ENCODE measurements around the gene SBF2.

SBF2 gene

DNA sequence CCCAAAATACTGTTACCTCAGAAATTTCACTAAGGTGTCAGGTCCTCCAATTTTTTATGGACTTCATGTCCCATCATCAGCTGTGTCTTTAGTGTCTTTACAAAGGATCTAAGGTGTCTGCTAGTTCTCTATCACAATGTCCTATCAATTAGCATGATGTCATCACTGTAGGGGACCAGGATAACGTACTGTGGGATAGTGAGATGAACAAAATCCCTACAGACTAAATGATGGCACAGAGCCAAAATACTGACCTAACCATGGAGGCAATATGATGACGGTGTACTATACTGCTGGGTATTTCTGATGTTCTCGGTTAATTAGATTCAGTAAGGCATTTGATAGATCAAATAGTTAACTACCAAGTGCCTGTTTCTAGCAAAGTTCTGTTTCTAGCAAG, 82.5 kb downstream of the SBF2 start:
- no peaks in the 10 kb centered on the region for H3K27me3 ChIP-seq (ENCODE audit: control insufficient read depth, insufficient read depth, low read length)
- peaks cover 21% of the 10 kb centered on the region for H3K4me1 ChIP-seq (ENCODE audit: control insufficient read depth, insufficient read depth, low read length)
- H3K9me3 ChIP-seq (ENCODE audit: control insufficient read depth, insufficient read depth, low read length) = no peaks in the 10 kb centered on the region

DNA sequence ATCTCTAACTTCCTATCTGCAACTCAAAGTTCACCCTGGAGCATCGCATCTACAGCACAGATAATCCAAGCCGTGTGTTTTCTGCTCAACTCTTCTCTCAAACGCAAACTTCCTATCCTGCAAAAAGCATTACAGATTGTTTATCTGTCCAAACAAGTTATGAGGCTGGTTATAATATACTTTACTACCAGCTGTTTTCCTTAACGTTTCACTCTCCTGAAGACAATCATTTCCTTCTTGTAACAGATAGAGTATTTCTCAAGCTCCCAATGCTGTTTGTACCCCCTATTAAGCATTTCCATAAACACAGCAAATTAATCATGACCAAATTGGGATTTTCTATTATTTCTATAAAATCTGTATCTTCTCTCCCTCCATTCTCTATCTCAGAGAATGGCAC, 84.7 kb downstream of the SBF2 start:
- no peaks in the 10 kb centered on the region for H3K27me3 ChIP-seq (ENCODE audit: control insufficient read depth, insufficient read depth, low read length)
- 0 out of 2 replicates have a peak, but pooled peaks cover 2% of the 10 kb centered on the region for H3K9me3 ChIP-seq (ENCODE audit: control insufficient read depth, insufficient read depth, low read length)
- H3K9ac ChIP-seq (ENCODE audit: low read depth, low read length) = no peak overlapping the region
- H3K4me1 ChIP-seq (ENCODE audit: control insufficient read depth, insufficient read depth, low read length) = peaks cover 35% of the 10 kb centered on the region
- no peak overlapping the region for H3K27ac ChIP-seq (ENCODE audit: low read depth, low read length)
- H3K36me3 ChIP-seq (ENCODE audit: control insufficient read depth, insufficient read depth, low read length) = no peaks in the 10 kb centered on the region
- H3K4me3 ChIP-seq (ENCODE audit: low read depth, low read length) = no peak overlapping the region

More for the DNA sequence above, 82.5 kb downstream of the SBF2 start:
- H3K9ac ChIP-seq (ENCODE audit: low read depth, low read length) = no peak overlapping the region
- no peaks in the 10 kb centered on the region for H3K36me3 ChIP-seq (ENCODE audit: control insufficient read depth, insufficient read depth, low read length)
- no peak overlapping the region for H3K27ac ChIP-seq (ENCODE audit: low read depth, low read length)
- no peak overlapping the region for H3K4me3 ChIP-seq (ENCODE audit: low read depth, low read length)

GRCh38 chr11:10208131-10208575, 85.9 kb downstream of the SBF2 start:
- no peak overlapping the region for H3K27ac ChIP-seq (ENCODE audit: low read depth, low read length)
- H3K4me3 ChIP-seq (ENCODE audit: low read depth, low read length) = no peak overlapping the region
- peaks cover 10% of the 10 kb centered on the region for H3K9me3 ChIP-seq (ENCODE audit: control insufficient read depth, insufficient read depth, low read length)
- peaks cover 36% of the 10 kb centered on the region for H3K4me1 ChIP-seq (ENCODE audit: control insufficient read depth, insufficient read depth, low read length)
- no peaks in the 10 kb centered on the region for H3K36me3 ChIP-seq (ENCODE audit: control insufficient read depth, insufficient read depth, low read length)
- no peaks in the 10 kb centered on the region for H3K27me3 ChIP-seq (ENCODE audit: control insufficient read depth, insufficient read depth, low read length)
- no peak overlapping the region for H3K9ac ChIP-seq (ENCODE audit: low read depth, low read length)

DNA sequence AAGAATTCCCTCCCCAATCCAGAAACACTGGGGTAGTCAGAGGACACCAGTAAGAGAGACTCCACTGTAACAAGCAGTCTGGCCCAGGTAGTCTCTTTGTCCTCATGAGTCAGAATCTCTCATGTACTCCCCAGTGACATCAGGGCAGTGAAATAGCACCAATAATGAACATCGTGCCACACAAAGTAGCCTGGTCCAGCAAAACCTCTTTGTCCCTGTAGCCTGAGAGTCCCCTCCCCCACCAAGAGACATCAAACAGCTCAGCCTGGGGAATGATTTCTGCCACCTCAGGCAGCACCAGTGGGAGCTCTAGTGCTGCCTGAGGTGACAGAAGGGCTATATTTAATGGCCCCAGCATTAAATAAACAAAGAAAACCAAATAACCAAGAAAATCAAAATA, 88.1 kb downstream of the SBF2 start:
- Histone ChIP-seq H3K27me3 (ENCODE audit: control insufficient read depth, insufficient read depth, low read length) (no peaks in the 10 kb centered on the region), H3K4me3 (ENCODE audit: low read depth, low read length) (0 out of 2 replicates have a peak overlapping the region, but pooled peaks have one; percentile 19), H3K9me3 (ENCODE audit: control insufficient read depth, insufficient read depth, low read length) (peaks cover 10% of the 10 kb centered on the region), H3K9ac (ENCODE audit: low read depth, low read length) (no peak overlapping the region), H3K36me3 (ENCODE audit: control insufficient read depth, insufficient read depth, low read length) (no peaks in the 10 kb centered on the region), H3K27ac (ENCODE audit: low read depth, low read length) (peak overlapping the region; percentile 31), H3K4me1 (ENCODE audit: control insufficient read depth, insufficient read depth, low read length) (peaks cover 38% of the 10 kb centered on the region)

DNA sequence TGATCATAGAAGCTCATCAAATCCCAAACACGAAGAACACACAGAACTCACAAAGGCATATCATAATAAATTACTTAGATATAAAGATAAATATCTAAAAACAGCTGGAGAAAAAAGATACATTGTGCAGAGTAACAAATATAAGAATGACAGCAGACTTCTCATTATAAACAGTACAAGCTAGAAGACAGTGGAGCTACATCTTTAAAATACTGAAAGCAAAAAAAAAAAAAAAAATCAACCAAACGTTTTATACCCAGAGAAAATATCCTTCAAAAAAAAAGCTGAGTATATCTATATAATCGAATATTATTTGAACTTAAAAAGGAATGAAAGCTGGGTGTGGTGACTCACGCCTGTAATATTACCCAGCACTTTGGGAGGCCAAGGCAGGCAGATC, 90.0 kb downstream of the SBF2 start:
- Histone ChIP-seq H3K9me3 (ENCODE audit: control insufficient read depth, insufficient read depth, low read length) (peaks cover 10% of the 10 kb centered on the region), H3K4me3 (ENCODE audit: low read depth, low read length) (no peak overlapping the region), H3K9ac (ENCODE audit: low read depth, low read length) (no peak overlapping the region), H3K27me3 (ENCODE audit: control insufficient read depth, insufficient read depth, low read length) (no peaks in the 10 kb centered on the region), H3K36me3 (ENCODE audit: control insufficient read depth, insufficient read depth, low read length) (no peaks in the 10 kb centered on the region), H3K4me1 (ENCODE audit: control insufficient read depth, insufficient read depth, low read length) (peaks cover 38% of the 10 kb centered on the region), H3K27ac (ENCODE audit: low read depth, low read length) (no peak overlapping the region)

- Histone ChIP-seq H3K4me1 (ENCODE audit: control insufficient read depth, insufficient read depth, low read length) (peaks cover 21% of the 10 kb centered on the region), H3K27me3 (ENCODE audit: control insufficient read depth, insufficient read depth, low read length) (no peaks in the 10 kb centered on the region), H3K9me3 (ENCODE audit: control insufficient read depth, insufficient read depth, low read length) (peaks cover 10% of the 10 kb centered on the region), H3K4me3 (ENCODE audit: low read depth, low read length) (no peak overlapping the region), H3K9ac (ENCODE audit: low read depth, low read length) (no peak overlapping the region), H3K36me3 (ENCODE audit: control insufficient read depth, insufficient read depth, low read length) (no peaks in the 10 kb centered on the region), H3K27ac (ENCODE audit: low read depth, low read length) (no peak overlapping the region)
Measured at GRCh38 chr11:10201343-10201742, 92.7 kb downstream of the SBF2 start.

DNA sequence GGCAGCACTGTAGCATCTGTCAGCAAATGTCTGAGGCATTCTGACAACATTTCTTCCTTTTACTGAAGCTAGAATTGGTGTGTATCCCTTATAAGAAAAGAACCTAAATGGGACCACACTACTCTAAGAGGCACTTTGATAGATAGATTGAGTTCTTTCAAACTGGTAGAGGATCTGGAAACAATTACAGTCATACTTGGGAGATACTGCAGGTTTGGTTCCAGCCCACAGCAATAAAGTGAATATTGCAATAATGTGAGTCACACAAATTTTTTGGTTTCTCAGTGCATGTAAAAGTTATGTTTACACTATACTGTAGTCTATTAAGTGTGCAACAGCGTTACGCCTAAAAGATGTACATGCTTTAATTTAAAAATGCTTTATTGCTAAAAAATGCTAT, 96.9 kb downstream of the SBF2 start:
- H3K27me3 ChIP-seq (ENCODE audit: control insufficient read depth, insufficient read depth, low read length) = no peaks in the 10 kb centered on the region
- H3K9ac ChIP-seq (ENCODE audit: low read depth, low read length) = no peak overlapping the region
- H3K27ac ChIP-seq (ENCODE audit: low read depth, low read length) = no peak overlapping the region
- H3K4me3 ChIP-seq (ENCODE audit: low read depth, low read length) = no peak overlapping the region
- H3K36me3 ChIP-seq (ENCODE audit: control insufficient read depth, insufficient read depth, low read length) = peaks cover 5% of the 10 kb centered on the region; the same call in 1 of the 2 replicates
- H3K4me1 ChIP-seq (ENCODE audit: control insufficient read depth, insufficient read depth, low read length) = peaks cover 7% of the 10 kb centered on the region
- H3K9me3 ChIP-seq (ENCODE audit: control insufficient read depth, insufficient read depth, low read length) = no peaks in the 10 kb centered on the region

GRCh38 chr11:10192036-10192435, 102.0 kb downstream of the SBF2 start:
- Histone ChIP-seq H3K27ac (ENCODE audit: low read depth, low read length) (no peak overlapping the region), H3K4me1 (ENCODE audit: control insufficient read depth, insufficient read depth, low read length) (peaks cover 16% of the 10 kb centered on the region), H3K4me3 (ENCODE audit: low read depth, low read length) (no peak overlapping the region), H3K36me3 (ENCODE audit: control insufficient read depth, insufficient read depth, low read length) (peaks cover 5% of the 10 kb centered on the region; the same call in 1 of the 2 replicates), H3K9ac (ENCODE audit: low read depth, low read length) (no peak overlapping the region), H3K27me3 (ENCODE audit: control insufficient read depth, insufficient read depth, low read length) (no peaks in the 10 kb centered on the region), H3K9me3 (ENCODE audit: control insufficient read depth, insufficient read depth, low read length) (no peaks in the 10 kb centered on the region)

- Histone ChIP-seq H3K27ac (ENCODE audit: low read depth, low read length) (no peak overlapping the region), H3K27me3 (ENCODE audit: control insufficient read depth, insufficient read depth, low read length) (no peaks in the 10 kb centered on the region), H3K36me3 (ENCODE audit: control insufficient read depth, insufficient read depth, low read length) (no peaks in the 10 kb centered on the region), H3K9me3 (ENCODE audit: control insufficient read depth, insufficient read depth, low read length) (no peaks in the 10 kb centered on the region), H3K9ac (ENCODE audit: low read depth, low read length) (no peak overlapping the region), H3K4me1 (ENCODE audit: control insufficient read depth, insufficient read depth, low read length) (peaks cover 2% of the 10 kb centered on the region; the same call in 1 of the 2 replicates), H3K4me3 (ENCODE audit: low read depth, low read length) (no peak overlapping the region)
Measured at GRCh38 chr11:10181811-10182210, 112.2 kb downstream of the SBF2 start.

GRCh38 chr11:10164621-10165020, 129.4 kb downstream of the SBF2 start:
- no peaks in the 10 kb centered on the region for H3K4me1 ChIP-seq (ENCODE audit: control insufficient read depth, insufficient read depth, low read length)
- H3K9ac ChIP-seq (ENCODE audit: low read depth, low read length) = no peak overlapping the region
- no peaks in the 10 kb centered on the region for H3K9me3 ChIP-seq (ENCODE audit: control insufficient read depth, insufficient read depth, low read length)
- H3K27ac ChIP-seq (ENCODE audit: low read depth, low read length) = no peak overlapping the region
- H3K36me3 ChIP-seq (ENCODE audit: control insufficient read depth, insufficient read depth, low read length) = no peaks in the 10 kb centered on the region
- H3K27me3 ChIP-seq (ENCODE audit: control insufficient read depth, insufficient read depth, low read length) = no peaks in the 10 kb centered on the region
- H3K4me3 ChIP-seq (ENCODE audit: low read depth, low read length) = no peak overlapping the region

- no peaks in the 10 kb centered on the region for H3K36me3 ChIP-seq (ENCODE audit: control insufficient read depth, insufficient read depth, low read length)
- no peak overlapping the region for H3K9ac ChIP-seq (ENCODE audit: low read depth, low read length)
- no peaks in the 10 kb centered on the region for H3K4me1 ChIP-seq (ENCODE audit: control insufficient read depth, insufficient read depth, low read length)
- no peak overlapping the region for H3K4me3 ChIP-seq (ENCODE audit: low read depth, low read length)
- no peaks in the 10 kb centered on the region for H3K9me3 ChIP-seq (ENCODE audit: control insufficient read depth, insufficient read depth, low read length)
- H3K27ac ChIP-seq (ENCODE audit: low read depth, low read length) = no peak overlapping the region
- no peaks in the 10 kb centered on the region for H3K27me3 ChIP-seq (ENCODE audit: control insufficient read depth, insufficient read depth, low read length)
Measured at GRCh38 chr11:10162222-10162621, 131.8 kb downstream of the SBF2 start.

DNA sequence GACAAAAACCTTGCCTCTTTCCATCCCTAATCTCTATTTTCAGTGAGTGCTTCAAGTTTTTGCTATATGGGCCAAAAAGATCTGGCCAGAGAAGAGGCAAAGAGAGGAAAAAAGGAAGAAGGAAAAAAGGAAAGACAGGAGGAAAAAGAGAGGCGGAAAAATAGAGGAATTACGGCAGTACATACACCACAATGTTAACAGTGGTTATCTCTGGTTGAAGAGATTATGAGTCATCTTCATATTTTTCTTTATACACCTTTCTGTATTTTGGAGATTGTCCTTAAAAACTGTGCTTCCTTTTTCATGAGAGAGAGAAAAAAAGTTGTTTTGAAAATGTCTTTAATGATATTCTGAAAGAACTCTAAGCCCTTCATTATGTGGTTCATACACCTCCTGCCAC, 133.7 kb downstream of the SBF2 start:
- no peak overlapping the region for H3K27ac ChIP-seq (ENCODE audit: low read depth, low read length)

More for the DNA sequence above, 133.7 kb downstream of the SBF2 start:
- Histone ChIP-seq H3K9ac (ENCODE audit: low read depth, low read length) (no peak overlapping the region), H3K36me3 (ENCODE audit: control insufficient read depth, insufficient read depth, low read length) (no peaks in the 10 kb centered on the region), H3K4me3 (ENCODE audit: low read depth, low read length) (no peak overlapping the region), H3K27me3 (ENCODE audit: control insufficient read depth, insufficient read depth, low read length) (no peaks in the 10 kb centered on the region), H3K9me3 (ENCODE audit: control insufficient read depth, insufficient read depth, low read length) (no peaks in the 10 kb centered on the region), H3K4me1 (ENCODE audit: control insufficient read depth, insufficient read depth, low read length) (no peaks in the 10 kb centered on the region)
